ENCODE measurements around the gene WAPL. TPM values are rescaled to one million over a fixed set of nuclear protein-coding genes. Genes with fewer than 3 reads are reported as not detected.

The WAPL gene
- total and polyA plus RNA-seq, 10 of the 15 experiments (the other 5 are each of a cell fraction or from before 2014, with no cell fraction given) = 15.7 to 45.8 (median 29.0) TPM

DNA sequence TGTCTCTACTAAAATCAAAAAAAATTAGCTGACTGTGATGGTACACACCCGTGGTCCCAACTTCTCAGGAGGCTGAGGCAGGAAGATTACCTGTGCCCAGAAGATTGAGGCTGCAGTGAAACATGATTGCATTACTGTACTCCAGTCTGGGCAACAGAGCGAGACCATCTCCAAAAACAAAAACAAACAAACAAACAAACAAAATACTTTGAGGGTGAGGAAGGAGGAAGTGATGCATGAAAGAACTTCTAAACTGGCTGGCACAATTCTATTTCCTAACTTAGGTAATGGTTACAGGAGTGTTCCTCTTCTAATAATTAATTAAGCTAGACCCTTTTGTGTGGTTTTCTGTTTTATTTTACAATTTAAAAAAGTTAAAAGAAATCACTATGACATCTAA lies 15.5 kb downstream of the WAPL start:
- no peak overlapping the region for H2AFZ ChIP-seq (ENCODE audit: control insufficient read depth, low read depth, low read length)
- peak overlapping the region; percentile 22; the same call in 1 of the 2 replicates for H3K4me2 ChIP-seq (ENCODE audit: control insufficient read depth, insufficient read depth)
- no peak overlapping the region for H3K9ac ChIP-seq (ENCODE audit: control insufficient read depth, insufficient read depth, low read length)
- H3K36me3 ChIP-seq (ENCODE audit: control insufficient read depth in 2 of 2, insufficient read depth in 2 of 2, low read length in 1 of 2) = peaks cover 2 to 24% of the 10 kb centered on the region in 2 experiments
- DNase-seq (ENCODE audit: low read depth, low spot score) (no peak), FAIRE-seq (no peak), ATAC-seq (peak; percentile 28)
- 0 out of 2 replicates have a peak overlapping the region, but pooled peaks have one; percentile 2 for H3K4me3 ChIP-seq
- CTCF ChIA-PET = interaction anchor here (1.0 kb wide), 2 partner anchors 10 to 78 kb away, joined by 3 read pairs; no protein-coding TSS in a partner anchor
- no TSS peak for BruUV-seq (replicated peaks)
- POLR2A ChIA-PET = no interaction called here
- WGBS (ENCODE audit: insufficient coverage, insufficient replicate concordance, low lambda C conversion rate, missing lambda C conversion rate) = 50% methylated on average over 2 of the region's 2 CpGs
- RAD21 ChIA-PET (ENCODE audit: unreplicated experiment) = interaction anchor here (0.6 kb wide), 1 partner anchor 30 kb away, joined by 3 read pairs; no protein-coding TSS in a partner anchor
- H3K4me1 ChIP-seq (ENCODE audit: control insufficient read depth, insufficient read depth, low read length) = peaks cover 6% of the 10 kb centered on the region
- peaks cover 68% of the 10 kb centered on the region for H3K79me2 ChIP-seq (ENCODE audit: control insufficient read depth, insufficient read depth, low read length)
- no peaks in the 10 kb centered on the region; the same call in 2 of the 3 replicates for H3K9me3 ChIP-seq (replicated peaks; ENCODE audit: control insufficient read depth, insufficient read depth, low read length)
- in situ Hi-C loops (cut with MboI) = no loop called here
- intact Hi-C loops (cut with micrococcal nuclease; ENCODE audit: unreplicated experiment) = no loop called here
- H4K20me1 ChIP-seq (ENCODE audit: control insufficient read depth, insufficient read depth) = peaks cover 3% of the 10 kb centered on the region; the same call in 1 of the 2 replicates
- TF ChIP-seq, protein P1, sequence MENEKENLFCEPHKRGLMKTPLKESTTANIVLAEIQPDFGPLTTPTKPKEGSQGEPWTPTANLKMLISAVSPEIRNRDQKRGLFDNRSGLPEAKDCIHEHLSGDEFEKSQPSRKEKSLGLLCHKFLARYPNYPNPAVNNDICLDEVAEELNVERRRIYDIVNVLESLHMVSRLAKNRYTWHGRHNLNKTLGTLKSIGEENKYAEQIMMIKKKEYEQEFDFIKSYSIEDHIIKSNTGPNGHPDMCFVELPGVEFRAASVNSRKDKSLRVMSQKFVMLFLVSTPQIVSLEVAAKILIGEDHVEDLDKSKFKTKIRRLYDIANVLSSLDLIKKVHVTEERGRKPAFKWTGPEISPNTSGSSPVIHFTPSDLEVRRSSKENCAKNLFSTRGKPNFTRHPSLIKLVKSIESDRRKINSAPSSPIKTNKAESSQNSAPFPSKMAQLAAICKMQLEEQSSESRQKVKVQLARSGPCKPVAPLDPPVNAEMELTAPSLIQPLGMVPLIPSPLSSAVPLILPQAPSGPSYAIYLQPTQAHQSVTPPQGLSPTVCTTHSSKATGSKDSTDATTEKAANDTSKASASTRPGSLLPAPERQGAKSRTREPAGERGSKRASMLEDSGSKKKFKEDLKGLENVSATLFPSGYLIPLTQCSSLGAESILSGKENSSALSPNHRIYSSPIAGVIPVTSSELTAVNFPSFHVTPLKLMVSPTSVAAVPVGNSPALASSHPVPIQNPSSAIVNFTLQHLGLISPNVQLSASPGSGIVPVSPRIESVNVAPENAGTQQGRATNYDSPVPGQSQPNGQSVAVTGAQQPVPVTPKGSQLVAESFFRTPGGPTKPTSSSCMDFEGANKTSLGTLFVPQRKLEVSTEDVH (IDR thresholded peaks at IDR 0.05; ENCODE audit: low read depth, partially characterized antibody) = no peak
- no peak for TF ChIP-seq CBFB (IDR thresholded peaks at IDR 0.05; ENCODE audit: low read depth)
- TF ChIP-seq POLR2A (IDR thresholded peaks at IDR 0.05; ENCODE audit: low read depth, low read length) = no peak
- no peak for TF ChIP-seq MYC (IDR thresholded peaks at IDR 0.05; ENCODE audit: insufficient read depth, insufficient read length, insufficient replicate concordance, low read length, severe bottlenecking)
- H3K27me3 ChIP-seq (replicated peaks in 1 of 2; ENCODE audit: control insufficient read depth in 2 of 2, insufficient read depth in 2 of 2, low read length in 1 of 2) = no peaks in the 10 kb centered on the region
- no peak overlapping the region for H3K27ac ChIP-seq (ENCODE audit: control insufficient read depth, insufficient read depth)
- SMC1A ChIA-PET (ENCODE audit: uncharacterized antibody, unreplicated experiment) = no interaction called here
